NCI-H524 treated with DMSO at 0.1 percent for 48 hours (cell line): ENCODE data around the gene ATP2B2.
A peak's percentile ranks its signal among the peaks of the same experiment; 100 is the strongest.

Source experiments
- DNase-seq: peaks from one replicate; lab custom pipeline; 2025; lab: John Stamatoyannopoulos, UW

Gene ATP2B2

DNA sequence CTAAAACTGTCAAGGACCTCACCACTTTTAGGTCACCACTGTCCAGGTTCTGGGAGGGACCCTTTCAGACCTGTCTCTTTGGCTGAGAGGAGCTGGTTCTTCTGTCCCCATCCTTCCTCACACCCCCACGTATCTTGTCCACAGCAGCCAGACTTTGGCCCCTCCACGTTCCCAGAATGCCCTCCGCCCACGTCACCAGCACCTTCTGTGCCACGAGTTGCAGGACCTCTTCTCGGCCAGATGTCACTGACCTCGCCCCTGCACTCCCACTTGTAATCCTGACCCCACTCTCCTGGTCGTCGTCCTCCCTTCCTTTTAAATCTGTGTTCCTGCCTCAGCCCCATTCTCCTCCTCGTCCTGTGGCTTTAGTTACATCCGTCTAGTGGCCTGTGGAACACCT is 161.9 kb downstream of the ATP2B2 start:
- DNase-seq = no peak

- no peak for DNase-seq
These were observed 162.6 kb downstream of the ATP2B2 start for GRCh38 chr3:10342781-10343180.

- DNase-seq = no peak
These were observed 163.4 kb downstream of the ATP2B2 start for GRCh38 chr3:10341901-10342398.

DNA sequence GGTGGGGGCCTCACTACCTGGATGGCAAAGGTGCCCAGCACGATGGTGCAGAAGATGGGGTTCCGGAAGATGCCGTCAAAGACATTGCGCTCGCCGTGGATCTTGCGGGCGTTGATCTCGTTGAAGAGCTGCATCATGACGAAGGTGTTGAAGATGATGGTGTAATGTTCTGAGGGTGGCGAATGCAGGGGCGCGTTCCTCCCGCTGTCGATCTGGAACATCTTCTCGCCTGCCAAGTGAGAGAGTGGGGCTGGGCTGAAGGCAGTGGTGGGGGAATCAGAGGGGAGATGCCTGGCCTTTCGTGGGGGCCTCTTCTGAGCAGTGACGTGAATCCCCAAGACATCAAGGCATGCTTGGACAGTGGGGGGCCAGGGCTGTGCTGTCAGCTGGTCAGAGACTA is 164.9 kb downstream of the ATP2B2 start:
- no peak for DNase-seq

DNA sequence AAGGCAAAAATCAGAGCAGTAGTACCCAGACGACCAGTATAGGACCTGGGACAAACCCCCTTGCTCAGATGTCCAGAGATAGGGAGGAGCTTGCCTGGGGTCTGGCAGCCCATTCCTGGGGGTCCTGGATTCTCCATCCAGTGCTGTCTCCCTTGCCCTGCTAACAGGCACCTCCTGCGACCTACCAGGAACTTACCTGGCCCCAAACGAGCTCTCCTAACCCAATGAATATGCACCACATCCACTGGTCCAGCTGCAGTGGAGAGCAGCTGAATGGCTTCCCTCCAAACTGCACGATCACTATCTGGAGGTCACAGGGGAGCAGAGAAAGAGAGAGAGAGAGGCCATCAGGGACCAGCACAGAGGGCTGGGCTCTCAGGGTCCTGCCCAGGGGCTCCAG is 165.3 kb downstream of the ATP2B2 start:
- DNase-seq = no peak

DNA sequence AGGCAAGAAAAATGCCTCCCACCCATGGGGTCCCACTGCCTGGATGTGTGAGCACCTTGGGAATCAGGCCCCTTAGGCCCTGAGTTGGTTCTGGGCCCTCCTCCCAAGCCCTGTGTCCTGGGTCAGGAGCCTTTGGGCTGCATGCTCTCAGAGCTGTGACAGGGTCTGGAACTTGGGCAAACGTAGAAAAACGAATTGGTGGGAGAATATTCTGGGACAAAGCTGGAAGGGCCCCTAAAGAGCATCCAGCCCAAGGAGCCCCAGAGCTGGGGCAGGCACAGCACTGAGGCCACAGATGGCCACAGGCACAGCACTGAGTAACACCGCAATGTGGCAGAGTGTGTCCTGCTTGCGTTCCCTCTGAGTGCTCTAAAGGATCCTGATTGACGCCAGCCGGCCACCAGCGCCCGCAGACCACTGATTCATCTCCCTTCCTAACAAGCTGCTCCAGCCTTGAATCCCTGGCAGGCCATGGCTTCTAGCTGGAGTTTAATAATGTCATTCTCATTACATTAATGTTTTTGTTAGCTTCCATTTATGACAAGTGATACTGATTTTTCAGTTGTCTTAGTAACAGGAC is 165.9 kb downstream of the ATP2B2 start:
- DNase-seq = no peak

DNA sequence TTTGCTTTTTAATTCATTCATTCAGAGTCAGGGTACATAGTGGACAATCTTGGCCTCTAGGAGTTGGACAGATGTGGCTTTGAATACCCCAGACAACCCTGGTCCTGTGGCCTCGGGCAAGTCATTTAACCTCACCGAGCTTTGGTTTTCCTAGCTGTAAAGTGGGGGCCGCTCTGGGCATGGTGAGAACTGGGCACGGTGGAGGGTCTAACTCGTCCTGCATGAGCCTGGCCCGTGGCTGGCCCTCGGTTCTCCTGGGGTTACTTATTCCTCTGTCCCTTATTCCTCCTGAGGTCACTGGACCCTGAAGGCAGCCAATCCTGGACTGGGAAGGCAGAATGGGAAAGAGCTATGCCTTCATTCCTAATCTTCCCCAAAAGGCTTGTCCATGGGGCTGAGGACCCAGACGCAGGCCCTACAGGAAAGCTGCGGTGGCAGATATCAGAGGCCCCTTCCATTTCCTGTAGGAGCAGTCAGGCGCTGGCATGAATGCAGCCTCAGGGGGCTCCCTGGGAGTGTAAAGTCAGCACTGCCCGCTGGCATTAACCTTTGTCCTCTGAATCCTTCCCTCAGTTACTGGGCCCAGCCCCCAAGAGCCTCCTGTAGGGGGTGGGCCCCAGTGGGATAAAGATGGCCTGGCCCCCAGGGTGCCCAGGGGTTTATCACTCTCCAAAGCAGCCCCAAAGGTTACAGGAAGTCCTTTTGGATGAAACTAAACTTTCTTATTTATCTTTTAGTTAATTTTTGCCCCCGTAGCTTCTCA is 166.6 kb downstream of the ATP2B2 start:
- DNase-seq = no peak

DNA sequence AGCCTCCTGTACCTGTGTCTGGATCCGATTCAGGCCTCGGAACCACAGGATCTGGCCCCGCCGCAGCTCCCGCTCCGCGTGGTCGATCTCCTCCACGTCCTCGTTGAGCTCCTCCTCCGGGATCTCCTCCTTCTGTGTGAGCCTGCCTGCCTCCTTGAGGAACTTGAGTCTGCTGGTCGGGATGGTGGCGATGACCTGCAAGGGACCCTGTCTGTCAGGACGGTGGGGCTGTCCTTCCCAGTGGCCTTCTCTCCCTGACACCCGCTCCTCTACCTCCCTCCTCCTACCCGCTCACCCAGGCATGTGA is 167.3 kb downstream of the ATP2B2 start:
- DNase-seq = no peak

GRCh38 chr3:10337323-10338163 is 167.8 kb downstream of the ATP2B2 start:
- DNase-seq = peak; percentile 68

- DNase-seq = no peak
These were observed 168.6 kb downstream of the ATP2B2 start for GRCh38 chr3:10336761-10337160.

- DNase-seq = no peak
These were observed 169.3 kb downstream of the ATP2B2 start for GRCh38 chr3:10335871-10336622.

GRCh38 chr3:10335190-10335738 is 170.1 kb downstream of the ATP2B2 start:
- no peak for DNase-seq

DNA sequence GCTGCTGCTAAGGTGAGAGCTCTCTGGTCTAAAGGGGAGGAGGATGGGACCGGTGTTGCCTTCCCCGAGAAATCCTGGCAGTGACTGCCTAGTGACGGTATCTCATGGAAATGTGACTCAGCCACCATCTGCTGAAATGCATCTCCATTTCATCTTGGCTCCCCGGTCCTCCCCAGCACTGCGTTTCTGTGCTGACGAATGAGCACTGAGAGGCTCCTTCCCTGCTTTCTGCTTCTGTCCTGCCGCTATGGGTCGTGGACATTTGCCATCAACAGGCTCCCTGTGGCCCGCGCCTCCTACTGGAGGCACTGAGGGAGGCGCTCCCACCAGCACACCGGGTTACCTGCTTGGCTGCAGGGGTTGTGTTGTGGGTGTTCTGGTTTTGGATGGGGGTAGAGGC is 170.9 kb downstream of the ATP2B2 start:
- DNase-seq = no peak

DNA sequence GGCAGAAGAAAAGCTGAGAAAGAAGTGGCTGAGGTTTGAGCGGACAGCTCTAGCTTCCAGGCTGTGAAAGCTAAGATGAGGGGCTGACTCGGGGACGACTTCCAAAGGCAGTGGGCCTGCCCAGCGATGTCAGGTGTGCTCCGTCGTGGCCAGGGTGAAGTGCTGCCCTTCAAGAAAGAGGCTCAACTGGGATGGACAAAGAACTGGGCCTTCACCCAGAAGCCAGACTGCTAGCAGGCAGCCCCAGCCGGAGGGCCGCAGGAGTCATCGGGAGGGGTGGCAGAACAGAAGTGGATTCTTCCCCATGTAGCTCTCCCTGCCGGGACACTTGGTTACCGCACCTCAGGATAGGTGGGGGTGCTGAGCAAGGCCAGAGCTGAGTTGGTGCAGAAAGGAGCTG is 171.3 kb downstream of the ATP2B2 start:
- DNase-seq = no peak

- no peak for DNase-seq
These were observed 172.1 kb downstream of the ATP2B2 start for GRCh38 chr3:10333349-10333650.

DNA sequence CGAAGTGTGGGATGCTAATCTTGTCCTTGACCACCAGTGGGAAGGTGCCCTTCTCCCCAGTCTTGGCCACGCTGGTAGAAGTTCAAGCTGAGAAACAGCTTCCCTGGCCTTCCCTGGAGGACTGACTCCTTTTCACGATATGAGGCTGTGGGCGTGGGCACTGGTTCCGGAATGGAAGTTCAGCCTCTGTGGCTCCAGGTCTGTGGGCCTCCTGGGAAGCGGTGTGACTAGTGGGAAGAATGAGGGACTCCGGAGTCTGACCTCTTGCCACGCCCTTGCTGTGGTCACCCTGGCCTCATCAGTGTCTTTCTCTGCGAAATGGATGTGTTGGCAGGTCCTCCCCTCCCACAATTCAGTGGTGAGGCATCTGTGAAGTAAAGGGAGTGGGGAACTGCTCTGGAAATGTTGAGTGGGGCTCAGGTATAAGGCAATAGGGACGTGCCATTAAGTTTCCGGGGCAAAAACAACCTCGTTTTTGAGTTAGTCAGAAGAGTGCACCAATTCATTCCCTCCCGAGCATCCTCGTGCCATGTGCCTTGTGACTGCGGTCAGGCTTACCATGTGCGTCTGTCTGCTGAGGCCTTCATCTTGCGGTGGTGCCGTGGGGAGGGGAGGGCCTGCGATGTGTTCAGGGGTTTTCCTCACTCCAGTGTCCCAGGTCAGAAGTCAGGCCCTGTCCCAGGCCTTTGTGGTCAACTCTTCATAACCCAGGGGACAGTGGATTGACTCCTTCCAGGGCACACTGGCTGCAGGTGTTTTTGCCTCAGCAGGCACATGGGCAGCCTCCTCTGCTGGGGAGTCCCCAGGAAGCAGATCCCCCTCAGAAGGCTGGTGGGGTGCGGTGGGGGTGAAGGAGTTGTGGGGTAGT is 172.7 kb downstream of the ATP2B2 start:
- DNase-seq = no peak

DNA sequence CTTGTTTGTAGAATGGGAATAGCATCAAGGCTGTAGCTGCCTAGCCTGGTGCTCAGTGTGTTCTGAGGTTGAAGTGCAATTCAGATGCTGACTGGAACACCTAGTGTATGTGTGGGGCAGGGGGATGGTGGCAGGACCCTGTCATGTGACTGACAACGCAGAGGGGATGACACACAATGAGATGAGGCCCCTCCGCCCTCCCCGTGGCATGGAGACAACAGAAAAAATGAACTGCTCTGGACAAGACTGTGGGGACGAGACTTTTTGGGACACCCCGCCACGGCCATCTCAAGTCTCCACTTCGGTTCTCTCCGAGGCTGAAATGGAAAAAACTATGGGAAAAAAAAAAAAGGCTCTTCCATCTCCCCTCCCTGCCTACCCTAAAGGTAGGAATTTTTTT is 174.1 kb downstream of the ATP2B2 start:
- DNase-seq = no peak

DNA sequence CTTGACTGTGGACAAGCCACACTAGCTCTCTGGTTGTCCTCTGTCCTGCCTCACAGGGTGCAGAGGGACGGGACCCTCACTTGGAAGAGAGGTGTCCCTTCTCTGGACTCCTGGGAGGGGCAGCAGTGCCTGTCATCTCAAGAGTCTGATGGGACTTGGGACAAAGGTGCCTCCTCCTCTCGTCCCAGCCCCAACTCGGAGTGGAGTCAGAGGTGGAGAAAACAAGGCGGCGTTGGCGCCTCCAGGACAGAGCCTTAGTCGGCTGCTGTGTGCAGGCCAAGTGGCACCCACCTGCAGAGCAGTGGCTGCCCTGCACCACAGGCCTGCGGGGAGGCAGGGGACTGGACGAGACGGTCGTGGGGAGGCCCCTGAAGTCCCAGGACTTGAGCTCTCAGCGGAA is 175.1 kb downstream of the ATP2B2 start:
- DNase-seq = no peak

DNA sequence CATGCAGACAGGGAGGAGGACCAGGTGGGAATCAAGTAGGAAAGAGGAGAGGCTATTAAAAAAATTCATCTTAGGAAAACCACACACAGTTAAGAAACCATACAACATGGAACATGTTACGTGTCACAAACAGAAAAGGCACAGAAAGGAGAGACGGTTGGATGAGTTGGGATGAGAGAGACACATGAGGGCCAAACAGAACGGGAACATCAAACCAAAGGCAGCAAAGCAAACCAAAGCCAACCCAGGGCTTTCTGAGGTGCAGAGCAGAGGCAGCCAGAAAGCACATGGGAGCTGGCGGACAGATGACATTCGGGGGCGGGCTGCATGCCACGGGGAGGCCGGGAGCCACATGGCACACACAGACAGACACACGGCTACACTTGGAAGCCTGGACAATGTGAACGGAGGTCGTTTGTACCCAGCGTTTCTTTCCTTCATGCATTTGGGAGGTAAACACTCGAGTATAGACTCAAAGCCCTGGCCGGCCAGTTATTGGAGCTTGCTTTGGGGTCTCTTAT is 175.8 kb downstream of the ATP2B2 start:
- DNase-seq = no peak

GRCh38 chr3:10328460-10329071 is 176.8 kb downstream of the ATP2B2 start:
- no peak for DNase-seq

DNA sequence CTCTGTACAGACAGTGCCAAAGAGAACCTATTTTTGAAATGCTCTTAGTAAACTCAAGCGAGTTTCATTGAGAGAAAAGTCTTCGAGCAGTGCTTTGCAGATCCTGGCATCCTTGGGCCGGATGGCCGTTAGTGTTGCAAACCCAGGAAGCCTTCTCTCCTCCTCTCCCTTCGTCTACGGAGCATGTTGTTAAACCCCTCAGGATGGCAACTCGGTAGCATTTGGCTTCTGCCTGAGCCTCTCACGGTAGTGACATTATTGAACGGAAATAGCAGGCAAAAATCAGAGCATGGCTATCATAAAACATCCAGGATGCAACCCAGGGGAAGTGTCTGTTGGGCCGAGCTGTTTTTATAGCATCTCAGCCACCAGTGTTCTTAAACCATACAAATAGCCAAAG is 177.8 kb downstream of the ATP2B2 start:
- DNase-seq = no peak
